ENCODE results near the gene CREB3L2.
A peak's percentile ranks its signal among the peaks of the same experiment; 100 is the strongest.

The CREB3L2 gene

DNA sequence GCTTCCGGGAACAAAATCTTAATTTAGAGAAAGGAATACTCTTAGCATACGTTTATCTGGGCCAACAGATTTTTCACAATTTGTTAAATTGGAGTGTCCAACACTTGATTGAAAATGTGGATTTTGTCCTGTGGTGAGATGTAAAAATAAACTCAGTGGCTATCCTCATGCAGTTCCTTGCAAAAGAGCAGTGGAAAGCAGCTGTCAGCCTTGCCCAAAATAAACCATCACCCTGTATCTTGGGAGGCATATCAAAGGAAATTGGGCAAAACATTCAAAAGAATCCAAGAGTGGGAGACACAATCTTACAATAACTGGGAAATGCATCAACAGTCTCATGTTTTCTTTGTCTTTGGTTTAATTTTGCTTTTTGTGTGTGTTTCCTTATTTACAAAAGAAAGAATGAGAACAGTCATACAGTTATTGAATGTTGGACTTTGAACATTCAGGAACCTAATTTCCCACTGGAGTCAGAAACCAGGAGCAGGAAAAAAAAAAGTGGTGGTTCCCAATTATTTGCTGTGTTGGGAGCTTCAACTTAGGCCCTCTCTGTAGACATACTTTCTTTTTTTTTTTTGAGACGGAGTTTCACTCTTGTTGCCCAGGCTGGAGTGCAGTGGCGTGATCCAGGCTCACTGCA, 110.8 kb downstream of the CREB3L2 start:
- DNase-seq: no peak

DNA sequence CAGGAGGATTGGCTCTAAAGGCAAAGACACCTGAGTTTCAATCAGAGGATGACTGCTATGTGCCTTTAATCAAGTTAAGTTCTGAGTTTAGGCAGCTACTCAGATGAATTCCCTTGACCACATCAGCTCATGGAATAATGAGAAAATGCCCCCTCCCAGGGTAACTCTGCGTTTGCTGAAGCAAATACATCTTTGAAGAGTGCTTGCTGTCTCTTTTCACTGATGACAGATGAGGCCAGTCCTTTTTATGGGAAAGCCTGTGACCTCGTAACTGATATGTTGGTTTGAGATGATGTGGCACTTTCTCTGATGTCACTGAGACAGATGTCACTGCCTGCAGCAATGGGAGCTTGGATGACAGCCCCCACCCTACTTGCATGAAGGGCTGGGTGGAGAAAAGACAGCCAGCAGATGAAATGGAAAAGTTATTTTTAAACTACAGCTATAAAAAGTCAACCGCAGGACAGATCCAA, 111.4 kb downstream of the CREB3L2 start:
- no peak for DNase-seq

DNA sequence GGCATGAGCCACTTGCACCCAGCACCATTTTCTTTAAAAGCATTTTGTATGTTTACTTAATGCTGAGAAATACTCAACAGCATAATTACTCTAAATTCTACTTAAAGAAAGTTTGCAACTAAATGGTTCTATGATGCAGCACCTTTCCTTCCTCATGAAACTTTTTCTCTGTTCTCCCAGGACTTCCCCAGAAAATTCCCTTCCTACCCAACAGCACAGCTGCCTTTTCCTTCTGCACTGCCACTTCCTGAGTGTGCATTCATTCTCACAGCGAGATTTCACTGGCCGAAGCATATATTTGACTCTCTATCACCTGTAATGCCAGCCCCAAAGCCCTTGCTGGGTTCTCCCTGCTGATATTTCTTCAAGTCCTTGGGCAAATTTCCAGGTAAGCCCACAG, 113.6 kb downstream of the CREB3L2 start:
- no peak for DNase-seq

GRCh38 chr7:137886746-137887145, 115.1 kb downstream of the CREB3L2 start:
- DNase-seq: no peak

DNA sequence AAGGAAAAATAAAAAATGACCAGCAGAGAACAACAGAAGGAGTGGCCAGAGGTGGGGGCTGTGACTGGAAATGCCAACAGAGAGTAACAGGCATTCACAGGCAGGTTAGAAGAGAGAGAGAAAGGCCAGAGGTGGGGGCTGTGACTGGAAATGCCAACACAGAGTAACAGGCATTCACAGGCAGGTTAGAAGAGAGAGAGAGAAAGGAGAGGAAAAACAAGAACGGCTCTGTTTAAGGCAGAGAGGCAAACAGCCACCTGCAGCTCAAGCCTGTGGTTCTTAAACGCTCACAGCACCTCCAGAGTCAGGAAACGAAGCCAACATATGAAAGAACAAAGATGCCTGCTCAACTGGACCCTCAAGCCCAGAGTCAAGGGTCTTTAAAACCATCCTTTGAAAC, 115.6 kb downstream of the CREB3L2 start:
- no peak for DNase-seq

DNA sequence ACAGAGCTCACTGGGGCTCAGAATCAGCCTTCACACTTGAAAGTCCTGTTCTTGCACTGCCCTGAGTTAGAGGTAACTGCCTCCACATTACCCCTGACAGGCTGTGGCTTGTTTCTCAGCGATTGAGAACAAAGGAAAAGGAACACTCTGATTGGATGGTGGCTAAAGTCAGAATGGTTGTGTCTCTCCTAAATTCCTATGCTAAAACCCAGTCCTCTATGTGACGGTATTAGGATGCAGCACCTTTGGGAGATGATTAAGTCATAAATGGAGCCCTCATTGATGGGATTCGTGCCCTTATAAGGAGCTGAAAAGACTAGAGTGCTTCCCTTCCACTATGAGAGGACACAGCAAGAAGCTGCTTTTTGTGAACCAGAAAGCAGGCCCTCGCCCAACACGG, 116.2 kb downstream of the CREB3L2 start:
- DNase-seq: no peak

DNA sequence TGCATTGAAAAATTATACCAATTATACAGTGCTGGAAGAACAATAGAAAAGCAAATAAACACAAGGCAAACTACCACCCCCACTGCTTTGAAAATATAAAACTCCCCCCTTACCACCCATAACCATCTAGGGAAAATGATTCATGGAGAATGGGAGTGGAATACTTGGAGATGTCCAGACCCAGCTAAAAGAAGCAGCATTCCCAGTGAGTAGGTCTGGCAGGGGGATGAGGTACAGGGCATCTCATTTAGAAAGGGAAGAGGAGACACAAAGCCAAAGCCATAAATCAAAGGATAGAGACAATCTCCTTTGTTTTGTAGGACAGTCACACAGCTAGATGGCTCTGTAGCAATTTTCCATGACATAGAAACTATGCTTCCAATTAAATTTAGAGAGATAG, 119.1 kb downstream of the CREB3L2 start:
- no peak for DNase-seq

GRCh38 chr7:137882261-137882668, 119.6 kb downstream of the CREB3L2 start:
- DNase-seq: peak; percentile 10

DNA sequence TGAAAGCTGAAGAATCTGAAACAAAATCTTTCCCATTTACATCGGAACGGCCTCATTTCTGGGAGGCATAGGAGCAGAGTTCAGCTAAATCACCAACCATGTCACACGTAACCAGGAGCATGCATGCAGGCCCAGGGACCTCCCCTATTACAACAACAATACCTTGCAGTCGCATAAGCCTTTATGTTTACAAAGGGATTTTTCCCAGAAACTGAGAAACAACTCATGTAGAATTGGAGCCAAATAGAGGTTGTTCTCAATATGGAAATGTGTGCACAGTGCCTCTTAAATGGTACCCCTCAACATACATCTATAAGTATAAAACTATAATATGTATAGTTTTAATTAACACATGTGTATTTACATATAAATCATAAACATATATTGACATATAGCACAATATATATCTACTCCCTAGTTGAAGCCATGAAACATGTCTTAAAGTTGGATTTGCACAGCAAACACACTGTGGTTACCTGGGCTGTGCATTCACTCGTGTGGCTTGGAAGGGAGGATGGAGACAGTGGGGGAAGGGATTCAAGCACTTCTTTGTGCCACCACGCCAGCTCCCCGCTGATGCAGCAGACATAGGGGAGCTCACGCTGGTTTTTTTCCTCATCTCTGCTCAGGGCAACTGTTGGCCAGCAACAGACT, 120.2 kb downstream of the CREB3L2 start:
- DNase-seq: no peak

DNA sequence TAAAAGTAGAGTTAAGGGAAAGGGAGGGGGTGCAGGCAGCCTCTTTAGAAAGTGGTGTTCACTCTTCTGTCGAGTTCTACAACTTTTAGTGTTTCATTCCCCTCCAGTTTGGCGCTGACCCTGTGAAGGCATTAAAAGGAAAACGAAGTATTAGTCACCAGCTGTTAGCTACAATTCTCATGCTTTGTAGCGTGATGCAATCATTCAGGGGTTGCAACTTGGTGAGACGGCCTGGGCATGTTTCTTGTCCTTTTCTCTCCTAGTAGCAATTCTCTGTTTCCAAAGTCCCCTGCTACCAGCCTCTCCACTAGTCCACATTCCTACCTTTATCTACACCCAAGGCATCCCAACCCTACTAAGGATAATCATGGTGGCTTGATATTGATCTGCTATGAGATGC, 121.5 kb downstream of the CREB3L2 start:
- DNase-seq: no peak

DNA sequence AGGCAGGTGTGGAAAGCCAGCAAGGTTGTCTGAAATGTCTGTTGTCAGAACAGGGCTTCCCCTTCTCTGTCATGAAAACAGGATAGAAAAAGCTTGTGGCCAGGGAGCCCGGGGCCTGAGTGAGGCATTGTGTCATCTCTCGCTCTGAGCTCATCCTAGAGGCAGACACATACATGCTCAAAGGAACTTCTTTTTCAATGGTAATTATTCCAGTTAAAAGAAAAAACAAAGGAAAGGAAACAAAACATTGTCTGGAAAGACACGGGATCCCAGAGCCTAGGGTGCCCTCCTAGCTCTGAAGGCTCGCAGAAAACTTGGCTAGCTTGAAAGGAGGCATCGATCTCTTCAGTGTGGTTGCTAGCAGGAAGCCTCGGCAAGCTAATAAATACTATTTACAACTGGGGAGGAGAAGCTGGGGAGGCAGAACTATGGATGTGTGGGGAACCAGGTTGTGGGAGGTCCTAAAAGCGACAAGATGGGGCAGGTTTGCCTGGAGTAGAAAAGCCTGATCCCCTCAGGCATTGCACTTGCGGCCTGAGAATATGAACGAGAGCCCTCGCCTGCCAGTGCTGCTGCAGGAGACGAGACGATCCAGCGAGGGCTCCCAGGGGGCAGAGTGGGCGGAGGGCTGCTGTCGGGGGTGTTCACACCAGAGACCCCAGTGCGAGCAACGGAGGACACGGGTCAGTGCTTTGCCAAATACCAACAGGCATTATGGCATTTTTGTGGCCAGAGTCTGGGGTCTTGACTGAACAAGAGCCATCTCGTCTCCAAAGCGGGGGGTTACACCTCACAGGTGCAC, 122.3 kb downstream of the CREB3L2 start:
- no peak for DNase-seq

DNA sequence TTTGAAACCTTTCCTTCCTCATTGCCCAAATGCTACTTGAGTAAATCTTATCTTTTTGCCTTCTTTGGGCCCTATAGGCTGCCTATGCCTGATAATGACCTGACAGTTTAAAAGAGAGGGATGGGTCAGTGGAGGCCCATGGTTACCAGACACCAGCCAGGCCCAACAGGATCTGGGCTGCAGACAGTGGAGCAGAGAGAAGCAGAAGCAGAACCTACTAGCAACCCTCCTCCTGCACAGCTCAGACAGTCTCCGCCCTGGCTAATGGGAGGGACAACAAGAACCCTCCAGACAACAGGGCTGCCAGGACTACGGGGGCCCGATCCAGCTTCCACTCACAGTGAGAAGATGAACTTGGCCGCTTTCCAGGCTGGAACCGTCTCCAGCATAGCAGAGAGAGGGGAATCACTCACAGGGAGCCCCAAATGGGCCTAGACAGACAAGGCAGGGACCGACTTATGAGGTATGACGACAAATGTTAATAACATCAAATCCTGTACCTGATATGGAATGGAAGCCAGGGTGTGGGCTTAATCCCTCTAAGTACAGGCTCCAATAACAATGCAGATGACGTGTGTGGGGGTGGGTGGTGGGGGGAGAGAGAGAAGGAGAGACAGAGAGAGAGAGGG, 123.4 kb downstream of the CREB3L2 start:
- DNase-seq: peak; percentile 64

- DNase-seq: no peak
Observed at GRCh38 chr7:137877027-137877675, 124.7 kb downstream of the CREB3L2 start.

- no peak for DNase-seq
Observed at GRCh38 chr7:137875746-137876145, 126.1 kb downstream of the CREB3L2 start.

DNA sequence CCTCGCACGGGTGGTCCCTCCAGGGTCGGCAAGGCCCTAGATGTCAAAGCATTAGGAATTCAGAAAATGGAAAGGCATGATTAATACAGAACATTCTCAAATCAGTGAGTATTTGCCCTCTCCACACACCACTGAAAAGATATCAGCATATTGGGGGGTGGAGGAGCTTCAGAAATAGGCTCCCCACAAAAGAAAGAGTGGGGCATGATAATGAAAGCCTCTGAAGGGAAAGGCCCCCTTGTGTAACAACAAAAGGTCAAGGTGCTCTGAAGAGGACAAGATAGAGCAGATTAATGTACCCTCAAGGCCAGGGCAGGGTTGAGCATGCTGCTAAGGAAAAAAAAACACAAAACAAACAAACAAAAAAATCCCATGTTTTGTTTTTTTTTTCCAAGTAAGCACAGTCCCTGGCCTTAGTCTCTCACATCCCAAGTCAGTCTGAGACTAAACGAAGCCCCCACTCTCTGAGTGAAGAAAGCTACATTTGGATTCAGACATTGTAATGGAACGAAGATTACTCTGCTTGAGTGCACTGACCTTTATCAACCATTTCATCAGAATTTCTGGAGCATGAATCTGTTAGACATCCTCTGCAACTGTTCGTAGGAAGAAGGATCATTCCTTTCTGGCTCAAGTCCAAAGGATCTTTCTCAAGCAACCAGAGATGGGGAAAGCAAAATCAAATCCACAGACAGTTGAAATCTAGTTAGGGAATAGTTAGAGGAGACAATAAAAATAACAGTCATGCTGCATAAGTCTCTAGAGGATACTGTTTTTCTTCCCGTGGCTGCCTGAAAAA, 127.7 kb downstream of the CREB3L2 start:
- no peak for DNase-seq

- no peak for DNase-seq
Observed at GRCh38 chr7:137873524-137873923, 128.4 kb downstream of the CREB3L2 start.

DNA sequence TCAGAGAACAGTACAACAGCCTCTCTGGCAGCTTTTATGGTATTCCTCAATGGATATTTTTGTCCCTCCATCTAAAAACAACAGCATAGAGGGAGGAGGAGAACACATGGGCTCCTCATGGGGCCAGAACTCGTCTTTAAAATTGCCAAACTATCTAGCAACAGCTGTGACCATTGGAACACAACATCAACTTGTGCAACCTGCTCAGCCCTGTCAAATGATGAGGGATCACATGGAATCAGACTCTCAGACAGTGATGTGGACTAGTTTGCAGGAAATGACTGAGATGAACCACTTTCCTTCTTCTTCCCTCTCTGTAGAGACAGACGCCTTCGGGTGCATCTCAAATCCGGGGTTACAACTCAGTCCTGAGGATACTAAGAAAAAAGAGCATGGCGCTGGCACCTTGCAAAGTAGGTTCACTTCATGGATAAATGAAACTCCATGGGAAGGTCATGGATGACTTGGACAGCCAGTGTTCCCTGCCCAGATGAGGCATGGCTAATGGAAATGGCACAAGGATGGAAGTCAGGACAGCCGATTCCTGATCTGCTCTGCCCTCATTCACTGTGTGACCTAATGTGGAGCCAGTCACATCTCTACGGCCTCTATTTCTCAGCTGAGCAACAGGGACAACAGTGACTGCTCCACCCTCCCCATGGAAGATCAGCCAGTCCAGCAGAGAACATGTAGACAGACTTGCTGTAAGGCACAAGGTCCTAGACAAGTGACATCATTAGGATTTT, 130.5 kb downstream of the CREB3L2 start:
- no peak for DNase-seq

DNA sequence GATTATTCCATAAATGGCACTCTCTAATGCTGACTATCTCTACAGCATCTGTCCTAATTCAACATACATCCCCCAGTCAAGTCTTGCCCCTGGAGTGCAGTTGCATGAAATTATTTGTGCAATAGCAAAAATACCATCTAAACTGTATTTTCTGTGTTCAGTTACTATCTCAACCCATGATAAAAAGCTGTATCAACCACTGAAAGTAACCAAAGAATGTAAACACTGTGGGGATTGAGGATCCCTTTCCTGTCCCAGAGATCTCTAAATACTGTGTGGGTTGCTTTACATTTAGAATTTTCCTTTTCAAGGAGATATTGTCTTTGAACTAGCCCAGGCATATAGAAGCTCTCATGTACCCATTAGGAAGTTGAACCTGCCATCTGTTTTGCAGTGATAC, 131.2 kb downstream of the CREB3L2 start:
- no peak for DNase-seq

GRCh38 chr7:137870078-137870477, 131.8 kb downstream of the CREB3L2 start:
- no peak for DNase-seq

- DNase-seq: no peak
Observed at GRCh38 chr7:137869260-137869659, 132.6 kb downstream of the CREB3L2 start.

DNA sequence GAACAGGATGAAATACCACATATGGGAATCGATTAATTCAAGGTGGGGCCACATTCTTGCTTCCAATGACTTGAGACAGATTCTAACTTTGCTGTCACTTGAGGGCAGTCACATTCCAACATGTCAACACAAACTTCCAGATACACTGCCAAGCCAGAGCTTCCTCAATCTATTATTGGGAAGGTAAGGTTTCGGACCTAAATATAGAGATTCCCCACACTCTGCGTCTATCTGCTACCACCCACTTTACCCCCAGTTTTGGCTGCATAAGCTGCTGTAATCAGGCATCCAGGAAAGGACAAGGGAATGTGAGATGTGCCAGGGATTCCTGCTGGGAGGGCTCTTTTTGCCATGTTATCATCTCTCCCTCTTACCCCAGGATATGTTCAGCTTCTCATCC, 134.6 kb downstream of the CREB3L2 start:
- DNase-seq: no peak

Measured in hematopoietic multipotent progenitor cell treated with erythropoietin and hydrocortisone succinate and interleukin-3 and kit ligand, for 8 days (in vitro differentiated cells).